IMR-90 (cell line): Measurements from ENCODE around the gene CHML. TPM values are rescaled to one million over a fixed set of nuclear protein-coding genes. Genes with fewer than 3 reads are reported as not detected.

ENCODE experiments used
- ATAC-seq: fragments of 200-7000 bp; cut with Tn5 transposase; 2 replicates; pipeline ENCODE4 v1.9.1; 2020; ENCODE audit warnings: low read depth, mild to moderate bottlenecking, moderate library complexity
- BruUV-seq: library from RNA; stranded (reverse); fragments of 400-500 nt; replicated peaks from 2 replicates; lab custom pipeline; 2021; lab: Mats Ljungman, UMichigan
- CTCF ChIA-PET: fragments of 300-600 bp; formaldehyde crosslinking; extraction: SDS; loops from one replicate; lab custom pipeline; 2021; ENCODE audit warnings: antibody characterized with exemption; lab: Yijun Ruan, JAX
- POLR2A ChIA-PET: fragments of 300-600 bp; sonication (Branson Sonifier 250); formaldehyde crosslinking; loops from one replicate; lab custom pipeline; 2022; ENCODE audit warnings: antibody characterized with exemption; ENCODE audit not compliant: unreplicated experiment; lab: Charles Lee
- DNase-seq: peaks from one replicate; pipeline ENCODE4 v3.0.0; 2013
- H2AFZ ChIP-seq: replicated peaks from 2 replicates; pipeline ENCODE3; 2013; ENCODE audit warnings: low read length, mild to moderate bottlenecking; ENCODE audit not compliant: poor library complexity
- H2AK5ac ChIP-seq: 2 replicates; pipeline ENCODE4 v1.6.1; 2013; ENCODE audit warnings: low read depth, low read length, inconsistent platforms
- H2AK9ac ChIP-seq: replicated peaks from 2 replicates; pipeline ENCODE3; 2013; ENCODE audit warnings: mild to moderate bottlenecking, low read depth, low read length, moderate library complexity; ENCODE audit not compliant: poor library complexity
- H2BK120ac ChIP-seq: 2 replicates; pipeline ENCODE4 v1.6.1; 2013; ENCODE audit warnings: low read depth, low read length, inconsistent platforms
- H2BK15ac ChIP-seq: 3 replicates; pipeline ENCODE4 v1.6.1; 2013; ENCODE audit warnings: low read depth, low read length, inconsistent platforms
- H2BK20ac ChIP-seq: 2 replicates; pipeline ENCODE4 v1.6.1; 2013; ENCODE audit warnings: low read depth, mild to moderate bottlenecking, inconsistent platforms, low read length, moderate library complexity
- H2BK5ac ChIP-seq: 2 replicates; pipeline ENCODE4 v1.6.1; 2013; ENCODE audit warnings: mild to moderate bottlenecking, low read depth, low read length, inconsistent platforms; ENCODE audit not compliant: poor library complexity, severe bottlenecking
- H3K14ac ChIP-seq: replicated peaks from 2 replicates; pipeline ENCODE4 v1.6.1; 2013; ENCODE audit warnings: low read depth, low read length, inconsistent platforms
- H3K18ac ChIP-seq: 2 replicates; pipeline ENCODE4 v1.6.1; 2013; ENCODE audit warnings: low read depth, low read length, control low read depth
- H3K23ac ChIP-seq: 2 replicates; pipeline ENCODE4 v1.6.1; 2013; ENCODE audit warnings: low read depth, low read length, inconsistent platforms
- H3K27ac ChIP-seq: 2 replicates; pipeline ENCODE4 v1.5.1; 2013; ENCODE audit warnings: mild to moderate bottlenecking, control low read depth, low read length; ENCODE audit not compliant: insufficient read depth
- H3K27me3 ChIP-seq: 2 replicates; pipeline ENCODE4 v1.6.1; 2013; ENCODE audit warnings: low read length; ENCODE audit not compliant: control insufficient read depth, insufficient read depth
- H3K36me3 ChIP-seq: 2 replicates; pipeline ENCODE4 v1.6.1; 2013; ENCODE audit warnings: low read length, mixed read lengths; ENCODE audit not compliant: control insufficient read depth, insufficient read depth
- H3K4ac ChIP-seq: 2 replicates; pipeline ENCODE4 v1.6.1; 2013; ENCODE audit warnings: low read depth, low read length, inconsistent platforms
- H3K4me1 ChIP-seq: 2 replicates; pipeline ENCODE4 v1.6.1; 2013; ENCODE audit warnings: low read length, mixed read lengths; ENCODE audit not compliant: control insufficient read depth, insufficient read depth
- H3K4me2 ChIP-seq: 2 replicates; pipeline ENCODE4 v1.6.1; 2013; ENCODE audit warnings: low read depth, mild to moderate bottlenecking, control low read depth, low read length, moderate library complexity
- H3K4me3 ChIP-seq: 2 replicates; pipeline ENCODE4 v1.5.1; 2013; ENCODE audit warnings: low read depth, mild to moderate bottlenecking, control low read depth, low read length, moderate library complexity; ENCODE audit not compliant: insufficient read depth
- H3K56ac ChIP-seq: 2 replicates; pipeline ENCODE4 v1.6.1; 2013; ENCODE audit warnings: low read length, inconsistent platforms; ENCODE audit not compliant: insufficient read depth; ENCODE audit errors: extremely low read depth
- H3K79me1 ChIP-seq, 2 experiments: 2 replicates each; pipeline ENCODE4 v1.6.1; 2013; ENCODE audit warnings: low read length in 2 of 2, inconsistent platforms in 1 of 2, low read depth in 1 of 2
- H3K9ac ChIP-seq: 2 replicates; pipeline ENCODE4 v1.6.1; 2013; ENCODE audit warnings: low read depth, low read length, control low read depth
- H3K9me1 ChIP-seq: 2 replicates; pipeline ENCODE4 v1.6.1; 2013; ENCODE audit warnings: low read length, inconsistent platforms; ENCODE audit not compliant: insufficient read depth
- H3K9me3 ChIP-seq: 2 replicates; pipeline ENCODE4 v1.6.1; 2013; ENCODE audit warnings: low read length; ENCODE audit not compliant: control insufficient read depth, insufficient read depth
- H4K20me1 ChIP-seq: 2 replicates; pipeline ENCODE4 v1.6.1; 2013; ENCODE audit warnings: low read length, inconsistent platforms; ENCODE audit not compliant: insufficient read depth
- H4K5ac ChIP-seq: 2 replicates; pipeline ENCODE4 v1.6.1; 2013; ENCODE audit warnings: mild to moderate bottlenecking, low read depth, low read length, control low read depth
- H4K8ac ChIP-seq, 2 experiments: 2 replicates each; pipeline ENCODE4 v1.6.1; 2013; ENCODE audit warnings: low read depth in 2 of 2, low read length in 2 of 2, control low read depth in 1 of 2, inconsistent platforms in 1 of 2
- H4K91ac ChIP-seq: 2 replicates; pipeline ENCODE4 v1.6.1; 2013; ENCODE audit warnings: low read depth, low read length, inconsistent platforms; ENCODE audit not compliant: insufficient read depth
- CEBPB ChIP-seq: IDR thresholded peaks from 2 replicates; pipeline ENCODE4 v1.6.1; 2012; ENCODE audit warnings: low read depth, low read length, improper control_type of control experiment
- CTCF ChIP-seq: conservative IDR thresholded peaks from 2 replicates; pipeline ENCODE4 v1.5.1; 2012; ENCODE audit warnings: mild to moderate bottlenecking, low read depth, low read length, improper control_type of control experiment
- MXI1 ChIP-seq: IDR thresholded peaks from 2 replicates; pipeline ENCODE4 v1.6.1; 2012; ENCODE audit warnings: low read depth, mild to moderate bottlenecking, low read length, moderate library complexity, borderline replicate concordance
- RAD21 ChIP-seq: IDR thresholded peaks from 2 replicates; pipeline ENCODE4 v1.6.1; 2012; ENCODE audit warnings: low read length, improper control_type of control experiment
- RCOR1 ChIP-seq: IDR thresholded peaks from 2 replicates; pipeline ENCODE4 v1.6.1; 2012; ENCODE audit warnings: mild to moderate bottlenecking, low read length, improper control_type of control experiment; ENCODE audit not compliant: insufficient replicate concordance
- RFX5 ChIP-seq: IDR thresholded peaks from 2 replicates; pipeline ENCODE4 v1.8.0; 2012; ENCODE audit warnings: low read depth, mild to moderate bottlenecking, low read length, moderate library complexity
- WGBS, 2 experiments: methylation state at CpG; one replicate each; pipeline versions ENCODE4 v1.1.5 to v1.1.7; 2013; ENCODE audit warnings: missing lambda C conversion rate in 2 of 2; ENCODE audit not compliant: insufficient read length in 1 of 2; ENCODE audit errors: extremely low coverage in 2 of 2; 5-methylcytosine and 5-hydroxymethylcytosine counted together
- dilution Hi-C: fragments of 300-500 bp; cut with HindIII; formaldehyde crosslinking; loops from one replicate; pipeline ENCODE4 v1.14.3; 2018; ENCODE audit warnings: low sequenced_read_pairs; ENCODE audit not compliant: unreplicated experiment
- in situ Hi-C: fragments of 300-500 bp; cut with MboI; formaldehyde crosslinking; loops from 3 replicates; pipeline ENCODE4 v1.14.3; 2019; ENCODE audit warnings: low sequenced_read_pairs, inconsistent platforms, mixed read lengths
- intact Hi-C: fragments of 100-400 bp; cut with micrococcal nuclease; formaldehyde crosslinking; loops from 2 replicates; pipeline ENCODE4 v1.10.0; 2022
- polyA plus RNA-seq, 3 experiments: library from polyadenylated mRNA; depleted of rRNA; stranded (reverse); fragments of >200 nt; gene quantifications; 2 replicates each; pipeline ENCODE4 v1.2.3, GENCODE V29; 2012; ENCODE audit warnings: low replicate concordance in 1 of 3
- total RNA-seq: library from RNA; depleted of rRNA; stranded (reverse); fragments of >200 nt; gene quantifications from 2 replicates; pipeline ENCODE4 v1.2.3, GENCODE V29; 2012
- TF ChIP-seq, protein P1 (sequence below): fragments of 150-350 bp; IDR thresholded peaks from 2 replicates; pipeline ENCODE4 v1.6.1; 2016; ENCODE audit warnings: low read depth, mild to moderate bottlenecking, low read length, moderate library complexity, borderline replicate concordance

The CHML gene
- total and polyA plus RNA-seq, 2 of the 4 experiments (the other 2 are of a cell fraction): 5.3 to 25.6 TPM

- peak overlapping the region; percentile 41; the same call in 1 of the 2 replicates for H3K27ac ChIP-seq
- ChIA-PET CTCF (interaction anchor here (1.0 to 1.3 kb wide), 2 partner anchors 13 to 251 kb away, joined by 3 read pairs; no protein-coding TSS in a partner anchor), POLR2A (interaction anchor here (0.5 to 1.2 kb wide), 3 partner anchors 201 to 1051 kb away, joined by 4 to 13 read pairs (median 5); no protein-coding TSS in a partner anchor)
- no TSS peak for BruUV-seq
- H3K9me3 ChIP-seq: no peaks in the 10 kb centered on the region
- peak overlapping the region; percentile 76 for H3K4ac ChIP-seq
- H3K4me2 ChIP-seq: no peak overlapping the region; the same call in 1 of the 2 replicates
- H3K4me3 ChIP-seq: no peak overlapping the region
- peaks cover 11% of the 10 kb centered on the region for H3K9me1 ChIP-seq
- peak overlapping the region; percentile 46 for H4K91ac ChIP-seq
- H3K36me3 ChIP-seq: no peaks in the 10 kb centered on the region; the same call in 1 of the 2 replicates
- H3K14ac ChIP-seq: 0 out of 2 replicates have a peak overlapping the region, but pooled peaks have one; percentile 63
- in situ Hi-C loops (no loop called here), dilution Hi-C loops (no loop called here), intact Hi-C loops (loop anchor here (1.0 kb wide), 1 partner anchor 31 kb away; no protein-coding TSS in a partner anchor)
- no peak overlapping the region for H3K9ac ChIP-seq
- H2AK9ac ChIP-seq: peak overlapping the region; percentile 46
- H2BK20ac ChIP-seq: peak overlapping the region; percentile 75
- H4K5ac ChIP-seq: no peak overlapping the region
- no peak for ATAC-seq
- no peak overlapping the region for H3K18ac ChIP-seq
- peak overlapping the region; percentile 98 for H2AFZ ChIP-seq
- no peak overlapping the region for H3K56ac ChIP-seq
- H3K27me3 ChIP-seq: no peaks in the 10 kb centered on the region
- no peak overlapping the region for H3K23ac ChIP-seq
- TF ChIP-seq, protein P1, sequence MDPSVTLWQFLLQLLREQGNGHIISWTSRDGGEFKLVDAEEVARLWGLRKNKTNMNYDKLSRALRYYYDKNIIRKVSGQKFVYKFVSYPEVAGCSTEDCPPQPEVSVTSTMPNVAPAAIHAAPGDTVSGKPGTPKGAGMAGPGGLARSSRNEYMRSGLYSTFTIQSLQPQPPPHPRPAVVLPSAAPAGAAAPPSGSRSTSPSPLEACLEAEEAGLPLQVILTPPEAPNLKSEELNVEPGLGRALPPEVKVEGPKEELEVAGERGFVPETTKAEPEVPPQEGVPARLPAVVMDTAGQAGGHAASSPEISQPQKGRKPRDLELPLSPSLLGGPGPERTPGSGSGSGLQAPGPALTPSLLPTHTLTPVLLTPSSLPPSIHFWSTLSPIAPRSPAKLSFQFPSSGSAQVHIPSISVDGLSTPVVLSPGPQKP: no peak
- TF ChIP-seq RFX5 (no peak), CTCF (no peak), MXI1 (no peak), RAD21 (no peak), RCOR1 (no peak), CEBPB (peak; percentile 66)
- peak overlapping the region; percentile 71 to 98 for H4K8ac ChIP-seq
- DNase-seq: no peak
- no peak overlapping the region for H2AK5ac ChIP-seq
- H2BK120ac ChIP-seq: peak overlapping the region; percentile 58; the same call in 1 of the 2 replicates
- H2BK5ac ChIP-seq: peak overlapping the region; percentile 18
- H4K20me1 ChIP-seq: 0 out of 2 replicates have a peak, but pooled peaks cover 6% of the 10 kb centered on the region
- WGBS, 2 experiments: 100% methylated on average over 2 of the region's 9 CpGs; no CpG with 5 or more reads in 1 of the 2 experiments
- H2BK15ac ChIP-seq: 0 out of 3 replicates have a peak overlapping the region, but pooled peaks have one; percentile 39
- peaks cover 11 to 18% of the 10 kb centered on the region in 2 experiments for H3K79me1 ChIP-seq
- H3K4me1 ChIP-seq: peaks cover 8% of the 10 kb centered on the region
Observed at GRCh38 chr1:241640867-241641622, 876 bp upstream of the CHML start.
